Adrenal gland (tissue), 12 donors: ENCODE results near the gene ZNF616. TPM values are rescaled to one million over a fixed set of nuclear protein-coding genes. Genes with fewer than 3 reads are reported as not detected.

Experiments used
- DNase-seq, 7 donors: peaks; one replicate each; pipeline ENCODE4 v3.0.0-alpha.2; 2019 to 2020
- H3K27ac ChIP-seq, 5 donors: fragments of 200-600 bp; sonication (generic) in 4 of 5; 1 replicate in 3 of 5; 2 replicates in 2 of 5; pipeline versions ENCODE4 v1.5.1 to v1.8.0; 2016 to 2020; ENCODE audit warnings: mild to moderate bottlenecking in 1 of 5
- H3K27me3 ChIP-seq: fragments of 200-600 bp; 2 replicates; pipeline ENCODE4 v1.8.0; 2021
- H3K36me3 ChIP-seq, 2 donors: fragments of 200-600 bp; replicated peaks in 1 of 2; 1 replicate in 1 of 2; 2 replicates in 1 of 2; pipeline versions ENCODE4 v1.5.1 to v1.8.0; 2018 to 2022
- H3K4me1 ChIP-seq, 2 donors: fragments of 200-600 bp; replicated peaks in 1 of 2; 1 replicate in 1 of 2; 2 replicates in 1 of 2; pipeline versions ENCODE4 v1.5.1 to v1.8.0; 2018 to 2021
- H3K4me3 ChIP-seq, 4 donors: fragments of 200-600 bp; sonication (generic) in 3 of 4; one replicate each; pipeline ENCODE4 v1.5.1; 2016 to 2018
- H3K9me3 ChIP-seq, 3 donors: fragments of 200-600 bp; sonication (generic) in 1 of 3; replicated peaks in 1 of 3; 1 replicate in 2 of 3; 2 replicates in 1 of 3; pipeline versions ENCODE4 v1.5.1 to v1.8.0; 2016 to 2021
- CTCF ChIP-seq, 6 experiments: fragments of 450-650 bp in 4 of 6; fragments of 200-600 bp in 2 of 6; sonication (generic) in 1 of 6; IDR thresholded peaks; 1 replicate in 5 of 6; 2 replicates in 1 of 6; pipeline versions ENCODE4 v1.5.1 to v1.8.0; 2016 to 2021; ENCODE audit warnings: antibody characterized with exemption in 6 of 6, mild to moderate bottlenecking in 2 of 6, moderate library complexity in 1 of 6
- POLR2A ChIP-seq, 2 donors: fragments of 450-650 bp; IDR thresholded peaks; one replicate each; pipeline ENCODE4 v1.6.1; 2017; ENCODE audit warnings: antibody characterized with exemption in 2 of 2, mild to moderate bottlenecking in 2 of 2, moderate library complexity in 1 of 2
- WGBS, 4 donors: extraction: QIAGEN DNeasy Blood & Tissue Kit in 2 of 4; methylation state at CpG; one replicate each; pipeline versions ENCODE4 v1.1.5 to v1.1.7; 2013 to 2017; 5-methylcytosine and 5-hydroxymethylcytosine counted together
- intact Hi-C, 2 donors: fragments of 100-400 bp; cut with DNase I; formaldehyde crosslinking; loops; one replicate each; pipeline versions ENCODE4 v1.14.1 to v1.15.0; 2022 to 2023
- polyA plus RNA-seq, 3 donors: library from polyadenylated mRNA; stranded (reverse); fragments of 200-250 nt in 2 of 3; fragments of 350-450 nt in 1 of 3; fragmentation: Illumina TruSeq in 1 of 3; extraction: RNeasy Lipid Tissue Mini Kit (QIAGEN cat#74804) in 1 of 3; gene quantifications; one replicate each; pipeline ENCODE4 v1.2.3, GENCODE V29; 2013 to 2014
- small RNA-seq, 2 donors: library from RNA; depleted of rRNA; stranded (forward); fragments of <200 nt; gene quantifications; one replicate each; pipeline ENCODE3, GENCODE V24; 2016
- total RNA-seq, 9 donors: library from RNA; depleted of rRNA in 4 of 9; stranded (reverse); fragments of >200 nt in 4 of 9; fragments of 120-200 nt in 1 of 9; fragmentation: NEBNext Ultra II Directional in 1 of 9; extraction: Animal tissue kit (Norgen Biotek cat#: 25700) in 1 of 9; gene quantifications; one replicate each; pipeline versions ENCODE4 v1.1.0 to v1.2.4, GENCODE V29; 2013 to 2023
- donor health status: healthy with polysubstance abuse.
- donor health status: Bipolar disorder and iron deficiency.
- donor health status: DM: yes; HTN: yes; CAD: no.
- donor health status: DM: no; HTN: no; CAD: no.
- donor health status: DM: no; HTN: no; CAD: no.
- donor health status: DM: yes; HTN: yes; CAD: no.

ZNF616 gene
- total and polyA plus RNA-seq, 12 donors, result 5.2 to 55.4 (median 15.1) TPM

- TF ChIP-seq POLR2A (IDR thresholded peaks at IDR 0.05), result no peak
- no peak for TF ChIP-seq CTCF (IDR thresholded peaks at IDR 0.05)
- Histone ChIP-seq H3K4me1 (no peaks in the 10 kb centered on the region), H3K4me3 (peak overlapping the region in 1 of 4 donors; percentile 1), H3K27ac (no peak overlapping the region), H3K36me3 (peaks cover 0 to 21% of the 10 kb centered on the region in 2 donors), H3K9me3 (peaks cover 5 to 56% (median 10%) of the 10 kb centered on the region in 3 donors), H3K27me3 (no peaks in the 10 kb centered on the region)
- intact Hi-C loops, result no loop called here
- 98 to 99% (median 99%) methylated on average over 6 of the region's 6 CpGs for WGBS, 4 donors
- no peak for DNase-seq
Measured at GRCh38 chr19:52065399-52065798, 74.3 kb downstream of the ZNF616 start.

Small RNA genes within 50 kb of the gene (small RNA-seq; reads per million reads assigned to genes)
- 0 to 0.12 reads per million in 2 donors for gene RPL37P23

Other genes starting within 250 kb of the ZNF616 start
- 10 to 100 TPM in 5 of 9 donors, 1 to 10 TPM in 4; 2.8 to 16.3 (median 10.4) TPM for gene ZNF649, start 234.9 kb downstream of the ZNF616 start, total RNA-seq
- 1 to 10 TPM; 2.7 to 9.5 (median 2.9) TPM for gene ZNF649, start 234.9 kb downstream of the ZNF616 start, polyA plus RNA-seq
- 10 to 100 TPM in 1 of 9 donors, 1 to 10 TPM in 8; 4.1 to 14.1 (median 5.9) TPM for gene ZNF613, start 212.5 kb downstream of the ZNF616 start, total RNA-seq
- 1 to 10 TPM; 3.6 to 7.2 (median 4.9) TPM for gene ZNF613, start 212.5 kb downstream of the ZNF616 start, polyA plus RNA-seq
- gene ZNF350, start 153.1 kb downstream of the ZNF616 start, total RNA-seq, result 10 to 100 TPM in 6 of 9 donors, 1 to 10 TPM in 3; 4.5 to 12.8 (median 12.2) TPM
- 10 to 100 TPM in 2 of 3 donors, 1 to 10 TPM in 1; 8.0 to 10.9 (median 10.2) TPM for gene ZNF350, start 153.1 kb downstream of the ZNF616 start, polyA plus RNA-seq
- 10 to 100 TPM in 8 of 9 donors, 1 to 10 TPM in 1; 7.5 to 30.7 (median 12.4) TPM for gene ZNF615, start 131.7 kb downstream of the ZNF616 start, total RNA-seq
- gene ZNF615, start 131.7 kb downstream of the ZNF616 start, polyA plus RNA-seq, result 1 to 10 TPM; 6.3 to 8.2 (median 7.3) TPM
- 1 to 10 TPM; 2.3 to 9.4 (median 7.3) TPM for gene ZNF614, start 111.6 kb downstream of the ZNF616 start, total RNA-seq
- gene ZNF614, start 111.6 kb downstream of the ZNF616 start, polyA plus RNA-seq, result 1 to 10 TPM; 3.3 to 8.2 (median 3.6) TPM
- gene ZNF432, start 91.1 kb downstream of the ZNF616 start, total RNA-seq, result 10 to 100 TPM in 5 of 9 donors, 1 to 10 TPM in 4; 2.3 to 32.1 (median 11.6) TPM
- gene ZNF432, start 91.1 kb downstream of the ZNF616 start, polyA plus RNA-seq, result 10 to 100 TPM; 20.1 to 31.5 (median 26.5) TPM
- gene ZNF841, start 44.2 kb downstream of the ZNF616 start, total RNA-seq, result 10 to 100 TPM in 8 of 9 donors, 1 to 10 TPM in 1; 9.2 to 34.1 (median 21.4) TPM
- 10 to 100 TPM; 15.2 to 29.2 (median 16.7) TPM for gene ZNF841, start 44.2 kb downstream of the ZNF616 start, polyA plus RNA-seq
- gene ZNF836, start 31.7 kb upstream of the ZNF616 start, total RNA-seq, result 100 to 1,000 TPM in 1 of 9 donors, 10 to 100 TPM in 7, 1 to 10 TPM in 1; 7.4 to 180 (median 36.0) TPM
- gene ZNF836, start 31.7 kb upstream of the ZNF616 start, polyA plus RNA-seq, result 10 to 100 TPM; 13.2 to 61.2 (median 15.1) TPM
- gene PPP2R1A, start 50.1 kb upstream of the ZNF616 start, total RNA-seq, result 1,000 to 10,000 TPM in 1 of 9 donors, 100 to 1,000 TPM in 8; 161 to 1,330 (median 354) TPM
- gene PPP2R1A, start 50.1 kb upstream of the ZNF616 start, polyA plus RNA-seq, result 100 to 1,000 TPM; 349 to 638 (median 554) TPM
- gene ZNF766, start 129.6 kb upstream of the ZNF616 start, total RNA-seq, result 10 to 100 TPM in 6 of 9 donors, 1 to 10 TPM in 3; 2.3 to 18.8 (median 13.3) TPM
- 10 to 100 TPM in 1 of 3 donors, 1 to 10 TPM in 2; 2.8 to 21.4 (median 3.8) TPM for gene ZNF766, start 129.6 kb upstream of the ZNF616 start, polyA plus RNA-seq
- 10 to 100 TPM in 4 of 9 donors, 1 to 10 TPM in 5; 2.1 to 15.1 (median 9.0) TPM for gene ZNF480, start 157.2 kb upstream of the ZNF616 start, total RNA-seq
- 10 to 100 TPM in 2 of 3 donors, 1 to 10 TPM in 1; 7.2 to 16.3 (median 13.2) TPM for gene ZNF480, start 157.2 kb upstream of the ZNF616 start, polyA plus RNA-seq
- gene ZNF610, start 196.3 kb upstream of the ZNF616 start, total RNA-seq, result 10 to 100 TPM in 1 of 9 donors, 1 to 10 TPM in 8; 1.9 to 10.2 (median 4.3) TPM
- gene ZNF610, start 196.3 kb upstream of the ZNF616 start, polyA plus RNA-seq, result 10 to 100 TPM in 1 of 3 donors, 1 to 10 TPM in 2; 2.9 to 13.6 (median 4.3) TPM
- gene ZNF880, start 230.0 kb upstream of the ZNF616 start, total RNA-seq, result 10 to 100 TPM in 8 of 9 donors, 1 to 10 TPM in 1; 7.5 to 23.1 (median 16.4) TPM
- 10 to 100 TPM; 18.3 to 19.4 (median 18.8) TPM for gene ZNF880, start 230.0 kb upstream of the ZNF616 start, polyA plus RNA-seq